SU-DHL-6 (cell line): ENCODE measurements around the gene KIDINS220.
A peak's percentile ranks its signal among the peaks of the same experiment; 100 is the strongest.

Experiments
- H2AFZ ChIP-seq: fragments of 200-600 bp; sonication (generic); 2 replicates; pipeline ENCODE4 v1.6.1; 2014; ENCODE audit warnings: low read depth, mild to moderate bottlenecking, moderate library complexity, mixed read lengths, antibody characterized with exemption, low read length; ENCODE audit not compliant: severe bottlenecking
- H3F3A ChIP-seq: fragments of 200-600 bp; shearing (Covaris generic); 2 replicates; pipeline ENCODE4 v1.6.0; 2016; ENCODE audit warnings: antibody characterized with exemption, mild to moderate bottlenecking; ENCODE audit not compliant: insufficient read depth
- H3K27ac ChIP-seq: fragments of 200-600 bp; sonication (generic); 2 replicates; pipeline ENCODE4 v1.5.1; 2016; ENCODE audit warnings: low read depth, mild to moderate bottlenecking, low read length, moderate library complexity, mixed read lengths
- H3K27me3 ChIP-seq: fragments of 200-600 bp; sonication (generic), shearing (Covaris generic); 2 replicates; pipeline ENCODE4 v1.6.0; 2014; ENCODE audit warnings: mild to moderate bottlenecking, low read length
- H3K36me3 ChIP-seq: fragments of 200-600 bp; sonication (generic); 2 replicates; pipeline ENCODE4 v1.6.1; 2014; ENCODE audit warnings: mild to moderate bottlenecking, low read length, mixed read lengths
- H3K4me2 ChIP-seq: fragments of 300-600, 200-600 bp; shearing (Covaris generic), sonication (generic); 2 replicates; pipeline ENCODE4 v1.6.0; 2014; ENCODE audit warnings: low read length, low read depth, mild to moderate bottlenecking; ENCODE audit not compliant: poor library complexity, severe bottlenecking
- H3K4me3 ChIP-seq: fragments of 200-600 bp; sonication (generic); 2 replicates; pipeline ENCODE4 v1.5.1; 2014; ENCODE audit warnings: antibody characterized with exemption, low read length, mild to moderate bottlenecking, mixed read lengths; ENCODE audit not compliant: insufficient read depth, poor library complexity, severe bottlenecking
- H3K79me2 ChIP-seq: fragments of 200-600 bp; sonication (generic); 2 replicates; pipeline ENCODE4 v1.6.1; 2014; ENCODE audit warnings: mild to moderate bottlenecking, low read length, moderate library complexity; ENCODE audit not compliant: insufficient read depth
- H3K9ac ChIP-seq: fragments of 200-600 bp; sonication (generic); 2 replicates; pipeline ENCODE4 v1.7.0; 2014; ENCODE audit warnings: mild to moderate bottlenecking, low read length
- H3K9me2 ChIP-seq: fragments of 200-600 bp; sonication (generic); replicated peaks from 2 replicates; pipeline ENCODE4 v1.6.1; 2014; ENCODE audit warnings: low read length; ENCODE audit not compliant: insufficient read depth
- H3K9me3 ChIP-seq: fragments of 200-600 bp; sonication (generic); 2 replicates; pipeline ENCODE4 v1.6.1; 2014; ENCODE audit warnings: low read length, mixed read lengths; ENCODE audit not compliant: insufficient read depth
- H4K20me1 ChIP-seq: fragments of 200-600 bp; sonication (generic); 2 replicates; pipeline ENCODE4 v1.6.1; 2014; ENCODE audit warnings: low read depth, mild to moderate bottlenecking, antibody characterized with exemption, low read length, moderate library complexity, mixed read lengths
- EZH2phosphoT487 ChIP-seq: fragments of 200-600 bp; sonication (generic), shearing (Covaris generic); conservative IDR thresholded peaks from 2 replicates; pipeline ENCODE4 v1.6.1; 2018; ENCODE audit warnings: mild to moderate bottlenecking, antibody characterized with exemption, low read length, moderate library complexity, mixed read lengths
- TF ChIP-seq, protein P1 (sequence below): fragments of 200-600 bp; sonication (generic); IDR thresholded peaks from one replicate; pipeline ENCODE4 v1.5.1; 2017; ENCODE audit warnings: antibody characterized with exemption, mild to moderate bottlenecking, low read length, moderate library complexity; ENCODE audit not compliant: insufficient read depth, poor library complexity, severe bottlenecking

The KIDINS220 gene

DNA sequence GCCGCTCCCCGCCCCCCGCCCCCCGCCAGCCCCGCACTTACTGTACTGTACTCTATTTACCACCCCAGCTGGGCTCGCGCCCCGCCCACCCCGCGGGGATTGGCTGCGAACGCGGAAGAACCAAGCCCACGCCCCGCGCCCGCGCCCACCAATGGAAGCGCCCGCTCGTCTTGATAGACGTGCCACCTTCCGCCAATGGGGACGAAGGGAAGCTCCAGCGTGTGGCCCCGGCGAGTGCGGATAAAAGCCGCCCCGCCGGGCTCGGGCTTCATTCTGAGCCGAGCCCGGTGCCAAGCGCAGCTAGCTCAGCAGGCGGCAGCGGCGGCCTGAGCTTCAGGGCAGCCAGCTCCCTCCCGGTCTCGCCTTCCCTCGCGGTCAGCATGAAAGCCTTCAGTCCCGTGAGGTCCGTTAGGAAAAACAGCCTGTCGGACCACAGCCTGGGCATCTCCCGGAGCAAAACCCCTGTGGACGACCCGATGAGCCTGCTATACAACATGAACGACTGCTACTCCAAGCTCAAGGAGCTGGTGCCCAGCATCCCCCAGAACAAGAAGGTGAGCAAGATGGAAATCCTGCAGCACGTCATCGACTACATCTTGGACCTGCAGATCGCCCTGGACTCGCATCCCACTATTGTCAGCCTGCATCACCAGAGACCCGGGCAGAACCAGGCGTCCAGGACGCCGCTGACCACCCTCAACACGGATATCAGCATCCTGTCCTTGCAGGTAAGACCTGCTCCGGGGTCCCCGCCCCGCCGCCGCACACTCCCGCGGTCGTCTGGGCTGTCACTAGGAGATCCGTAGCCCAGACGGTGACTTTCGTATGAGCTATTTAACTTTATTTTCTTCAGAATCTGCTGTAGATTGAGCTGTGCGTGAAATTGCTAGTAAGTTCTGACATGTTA lies 155.4 kb downstream of the KIDINS220 start, which contains the start of gene ID2:
Gene ID2, plus strand, starts transcription at position 271 of the 907 bp plus-strand sequence. Its CDS starts 110 bp downstream, at position 381.
- no peaks in the 10 kb centered on the region; the same call in 1 of the 2 replicates for H3K79me2 ChIP-seq

DNA sequence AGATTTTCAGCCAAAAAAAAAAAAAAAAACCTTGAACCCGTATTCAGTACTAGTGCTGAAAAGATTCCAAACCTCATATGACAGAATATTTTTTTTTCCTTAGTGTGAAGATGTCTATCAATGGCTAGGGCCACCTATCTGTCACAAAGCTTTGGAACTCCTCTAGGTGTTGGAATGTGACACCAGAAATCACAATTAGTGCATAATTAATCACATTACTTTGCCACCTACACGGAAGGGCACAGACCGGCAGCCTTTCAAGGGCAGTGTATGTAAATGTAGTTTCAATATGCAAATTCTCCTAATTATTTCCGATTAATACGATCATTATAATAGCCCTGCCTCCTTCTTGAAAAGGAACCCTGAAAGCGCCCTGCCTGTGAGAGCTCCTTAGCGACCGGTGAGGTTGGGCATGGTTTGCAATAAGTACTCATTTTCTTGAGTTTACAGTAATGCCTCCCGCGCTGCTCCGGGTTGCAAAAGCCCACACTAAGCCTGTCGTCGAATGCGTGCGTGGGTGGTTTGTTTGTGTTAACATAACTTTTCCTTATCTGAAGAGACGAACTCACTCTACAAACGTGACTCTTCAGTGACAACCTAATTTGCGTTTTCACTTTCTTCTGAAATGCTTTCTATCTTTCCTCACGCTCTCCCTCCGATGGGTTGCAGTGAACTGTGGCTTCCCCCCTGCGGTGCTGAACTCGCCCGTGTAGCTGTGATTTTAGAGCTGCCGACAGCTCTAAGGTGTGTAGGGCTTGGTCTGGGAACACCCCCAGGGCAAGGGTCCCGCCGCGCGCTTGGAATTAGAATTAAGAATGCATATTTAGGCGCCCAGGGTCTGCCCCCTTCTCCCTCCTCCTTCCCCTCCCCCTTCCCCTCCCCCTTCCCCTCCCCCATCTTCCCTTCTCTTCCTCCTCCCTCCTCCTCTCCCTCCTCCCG lies 156.3 kb downstream of the KIDINS220 start:
- peak overlapping the region; percentile 93 for H3K4me2 ChIP-seq
- H3K9me2 ChIP-seq = no peaks in the 10 kb centered on the region
- no peaks in the 10 kb centered on the region for H3K27me3 ChIP-seq
- H3K79me2 ChIP-seq = no peaks in the 10 kb centered on the region; the same call in 1 of the 2 replicates
- H3K27ac ChIP-seq = peak overlapping the region; percentile 62
- H2AFZ ChIP-seq = peak overlapping the region; percentile 58
- peak overlapping the region; percentile 60 for H3K4me3 ChIP-seq
- peak overlapping the region; percentile 42; the same call in 1 of the 2 replicates for H3K9ac ChIP-seq
- no peaks in the 10 kb centered on the region for H4K20me1 ChIP-seq
- H3K9me3 ChIP-seq = no peaks in the 10 kb centered on the region
- TF ChIP-seq EZH2phosphoT487 = no peak
- TF ChIP-seq, protein P1, sequence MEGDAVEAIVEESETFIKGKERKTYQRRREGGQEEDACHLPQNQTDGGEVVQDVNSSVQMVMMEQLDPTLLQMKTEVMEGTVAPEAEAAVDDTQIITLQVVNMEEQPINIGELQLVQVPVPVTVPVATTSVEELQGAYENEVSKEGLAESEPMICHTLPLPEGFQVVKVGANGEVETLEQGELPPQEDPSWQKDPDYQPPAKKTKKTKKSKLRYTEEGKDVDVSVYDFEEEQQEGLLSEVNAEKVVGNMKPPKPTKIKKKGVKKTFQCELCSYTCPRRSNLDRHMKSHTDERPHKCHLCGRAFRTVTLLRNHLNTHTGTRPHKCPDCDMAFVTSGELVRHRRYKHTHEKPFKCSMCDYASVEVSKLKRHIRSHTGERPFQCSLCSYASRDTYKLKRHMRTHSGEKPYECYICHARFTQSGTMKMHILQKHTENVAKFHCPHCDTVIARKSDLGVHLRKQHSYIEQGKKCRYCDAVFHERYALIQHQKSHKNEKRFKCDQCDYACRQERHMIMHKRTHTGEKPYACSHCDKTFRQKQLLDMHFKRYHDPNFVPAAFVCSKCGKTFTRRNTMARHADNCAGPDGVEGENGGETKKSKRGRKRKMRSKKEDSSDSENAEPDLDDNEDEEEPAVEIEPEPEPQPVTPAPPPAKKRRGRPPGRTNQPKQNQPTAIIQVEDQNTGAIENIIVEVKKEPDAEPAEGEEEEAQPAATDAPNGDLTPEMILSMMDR = no peak
- no peaks in the 10 kb centered on the region for H3K36me3 ChIP-seq
- H3F3A ChIP-seq = peaks cover 27% of the 10 kb centered on the region

More for the DNA sequence above, 155.4 kb downstream of the KIDINS220 start, which contains the start of gene ID2:
- Histone ChIP-seq H3K9ac (peak within 1 kb of the TSS; percentile 65), H3K27ac (peak within 1 kb of the TSS; percentile 62), H4K20me1 (no peaks in the 10 kb centered on the region), H3K36me3 (no peaks in the 10 kb centered on the region), H3K4me2 (peak within 1 kb of the TSS; percentile 93), H2AFZ (peak within 1 kb of the TSS; percentile 58), H3K4me3 (peak within 1 kb of the TSS; percentile 77), H3K9me2 (no peaks in the 10 kb centered on the region), H3K9me3 (no peaks in the 10 kb centered on the region), H3K27me3 (no peaks in the 10 kb centered on the region), H3F3A (peaks cover 27% of the 10 kb centered on the region)
- TF ChIP-seq, protein P1 = no peak
- no peak for TF ChIP-seq EZH2phosphoT487

DNA sequence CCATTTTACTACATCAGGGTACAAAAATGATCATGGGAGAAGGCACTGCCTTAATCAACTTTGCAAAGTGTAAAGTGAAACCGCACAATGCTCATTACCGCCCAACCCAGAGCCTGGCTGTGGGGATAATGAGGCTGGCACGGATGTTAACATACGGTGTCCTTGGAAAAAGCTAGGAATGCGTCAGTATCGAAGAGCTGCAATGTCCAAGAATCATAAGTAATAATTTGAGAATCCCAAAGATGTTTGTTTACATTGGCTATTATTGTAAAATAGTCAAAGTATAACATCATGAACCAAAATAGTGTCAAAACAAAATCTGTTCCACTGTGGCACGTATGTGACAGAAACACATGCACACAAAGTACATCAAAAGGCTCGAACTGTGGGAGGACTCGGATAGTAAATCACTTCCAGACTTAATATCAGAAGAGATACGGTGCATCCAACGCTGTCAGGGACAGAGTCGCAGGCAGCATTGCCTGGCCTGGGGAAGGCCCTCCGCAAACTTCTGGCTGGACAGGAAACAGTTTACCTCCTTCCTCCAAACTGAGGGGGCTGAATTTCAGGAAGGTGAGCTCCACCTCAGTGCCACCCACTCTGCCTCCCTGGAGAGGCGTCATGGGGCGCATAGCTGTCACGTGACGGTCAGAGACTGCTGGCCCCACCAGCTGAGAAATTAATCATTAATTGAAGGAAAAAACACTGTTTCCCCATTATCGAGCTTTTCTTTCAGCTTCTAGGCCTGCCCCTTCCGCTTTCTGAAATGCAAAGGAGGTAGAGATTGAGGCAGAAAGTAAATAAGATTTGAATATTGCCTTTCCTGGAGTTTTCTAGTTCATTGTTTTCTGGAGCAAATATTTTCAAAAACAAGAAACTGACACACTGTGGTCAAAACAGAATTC lies 157.3 kb downstream of the KIDINS220 start:
- TF ChIP-seq EZH2phosphoT487 = no peak
- TF ChIP-seq, protein P1 = no peak
- 0 out of 2 replicates have a peak overlapping the region, but pooled peaks have one; percentile 48 for H3K9ac ChIP-seq
- peak overlapping the region; percentile 62 for H3K27ac ChIP-seq
- H3K9me3 ChIP-seq = no peaks in the 10 kb centered on the region
- no peaks in the 10 kb centered on the region; the same call in 1 of the 2 replicates for H3K79me2 ChIP-seq
- H3K4me3 ChIP-seq = no peak overlapping the region
- H3F3A ChIP-seq = peaks cover 27% of the 10 kb centered on the region
- no peaks in the 10 kb centered on the region for H3K27me3 ChIP-seq
- H2AFZ ChIP-seq = no peak overlapping the region
- no peaks in the 10 kb centered on the region for H3K9me2 ChIP-seq
- no peaks in the 10 kb centered on the region for H4K20me1 ChIP-seq
- no peaks in the 10 kb centered on the region for H3K36me3 ChIP-seq
- H3K4me2 ChIP-seq = peak overlapping the region; percentile 93
